ENCODE results near the gene CRIP2. TPM values are rescaled to one million over a fixed set of nuclear protein-coding genes. Genes with fewer than 3 reads are reported as not detected.
A peak's percentile ranks its signal among the peaks of the same experiment; 100 is the strongest.

CRIP2 gene
- total and polyA plus RNA-seq, 2 donors (not counting 1 experiment from before 2014, with no cell fraction given): 6.0 to 81.6 TPM

- H3K4me3 ChIP-seq (ENCODE audit: control extremely low read depth in 1 of 5, extremely low read depth in 1 of 5, insufficient read depth in 1 of 5, low read depth in 2 of 5, low read length in 4 of 5): peak within 1 kb of the TSS in 4 of 5 experiments; percentile 28 to 47 (median 42)
Observed at GRCh38 chr14:105525861-105526775, 51.5 kb downstream of the CRIP2 start, which contains the start of gene TMEM121. TSS of gene TMEM121 (plus strand) at chr14:105526583. CDS start at chr14:105528835, 2,252 bp downstream.

More at GRCh38 chr14:105525861-105526775, 51.5 kb downstream of the CRIP2 start, which contains the start of gene TMEM121:
- peaks cover 32% of the 10 kb centered on the region for H3K4me1 Mint-ChIP-seq
- WGBS (ENCODE audit: insufficient coverage): 2% methylated on average over 86 of the region's 88 CpGs
- intact Hi-C loops (cut with micrococcal nuclease): loop anchor here (5.0 kb wide), 1 partner anchor 324 kb away; no protein-coding TSS in a partner anchor
- Histone ChIP-seq H4K20me1 (ENCODE audit: control insufficient read depth, insufficient read depth, low read length, poor library complexity, severe bottlenecking) (peaks cover 14% of the 10 kb centered on the region), H3K4me1 (ENCODE audit: control insufficient read depth in 2 of 2, insufficient read depth in 2 of 2, low read length in 2 of 2) (peaks cover 41 to 46% of the 10 kb centered on the region in 2 donors), H3K4me2 (replicated peaks; ENCODE audit: low read depth, low read length, poor library complexity, severe bottlenecking) (peak within 1 kb of the TSS; percentile 100), H3K27me3 (replicated peaks in 1 of 4; ENCODE audit: control extremely low read depth in 1 of 4, control insufficient read depth in 3 of 4, insufficient read depth in 4 of 4, low read length in 3 of 4) (peaks cover 0 to 48% (median 9%) of the 10 kb centered on the region in 4 experiments), H3K9ac (ENCODE audit: low read length) (peak within 1 kb of the TSS; percentile 48), H3K9me3 (ENCODE audit: control extremely low read depth in 1 of 3, control insufficient read depth in 2 of 3, insufficient read depth in 1 of 3, low read length in 2 of 3) (peaks cover 0 to 6% (median 0%) of the 10 kb centered on the region in 3 donors), H3K27ac (ENCODE audit: low read length in 2 of 2) (no peak within 1 kb of the TSS), H3K36me3 (replicated peaks in 1 of 2; ENCODE audit: control extremely low read depth in 1 of 2, control insufficient read depth in 1 of 2, extremely low read depth in 1 of 2, insufficient read depth in 2 of 2, low read length in 1 of 2) (no peaks in the 10 kb centered on the region), H3K79me2 (ENCODE audit: control insufficient read depth, insufficient read depth, low read length) (no peaks in the 10 kb centered on the region), H2AFZ (ENCODE audit: insufficient read depth, low read depth, low read length, poor library complexity, severe bottlenecking) (peak within 1 kb of the TSS; percentile 49)
- H3K27me3 Mint-ChIP-seq: no peaks in the 10 kb centered on the region
- no peaks in the 10 kb centered on the region for H3K9me3 Mint-ChIP-seq (ENCODE audit: insufficient read depth)
- POLR2A ChIA-PET: no interaction called here
- CTCF ChIA-PET: interaction anchor here (1.5 kb wide), 1 partner anchor 156 kb away, joined by 4 read pairs; no protein-coding TSS in a partner anchor
- peak; percentile 26 for ATAC-seq (ENCODE audit: low read depth)
- peak within 1 kb of the TSS; percentile 80 for H3K4me3 Mint-ChIP-seq
- no peak for TF ChIP-seq EZH2 (IDR thresholded peaks at IDR 0.05; ENCODE audit: borderline replicate concordance, insufficient read depth, low read depth, low read length, poor library complexity, severe bottlenecking)
- TF ChIP-seq, protein P1, sequence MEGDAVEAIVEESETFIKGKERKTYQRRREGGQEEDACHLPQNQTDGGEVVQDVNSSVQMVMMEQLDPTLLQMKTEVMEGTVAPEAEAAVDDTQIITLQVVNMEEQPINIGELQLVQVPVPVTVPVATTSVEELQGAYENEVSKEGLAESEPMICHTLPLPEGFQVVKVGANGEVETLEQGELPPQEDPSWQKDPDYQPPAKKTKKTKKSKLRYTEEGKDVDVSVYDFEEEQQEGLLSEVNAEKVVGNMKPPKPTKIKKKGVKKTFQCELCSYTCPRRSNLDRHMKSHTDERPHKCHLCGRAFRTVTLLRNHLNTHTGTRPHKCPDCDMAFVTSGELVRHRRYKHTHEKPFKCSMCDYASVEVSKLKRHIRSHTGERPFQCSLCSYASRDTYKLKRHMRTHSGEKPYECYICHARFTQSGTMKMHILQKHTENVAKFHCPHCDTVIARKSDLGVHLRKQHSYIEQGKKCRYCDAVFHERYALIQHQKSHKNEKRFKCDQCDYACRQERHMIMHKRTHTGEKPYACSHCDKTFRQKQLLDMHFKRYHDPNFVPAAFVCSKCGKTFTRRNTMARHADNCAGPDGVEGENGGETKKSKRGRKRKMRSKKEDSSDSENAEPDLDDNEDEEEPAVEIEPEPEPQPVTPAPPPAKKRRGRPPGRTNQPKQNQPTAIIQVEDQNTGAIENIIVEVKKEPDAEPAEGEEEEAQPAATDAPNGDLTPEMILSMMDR (IDR thresholded peaks at IDR 0.05): no peak
- H3K27ac Mint-ChIP-seq: no peak within 1 kb of the TSS
- DNase-seq: peak; percentile 63

Data from B cell (primary cell).